Natural killer cell (primary cell): ENCODE measurements around the gene INTS7. TPM values are rescaled to one million over a fixed set of nuclear protein-coding genes. Genes with fewer than 3 reads are reported as not detected.

Experiments
- ATAC-seq, 3 donors: fragments of 150-1000 bp in 2 of 3; fragments of 200-7000 bp in 1 of 3; cut with Tn5 transposase; 1 replicate in 1 of 3; 2 replicates in 2 of 3; pipeline ENCODE4 v1.10.0; 2021; ENCODE audit warnings: mild to moderate bottlenecking in 2 of 3, moderate library complexity in 2 of 3
- DNase-seq, 2 donors: peaks; one replicate each; pipeline versions ENCODE4 v3.0.0 to v3.0.0-alpha.2; 2013 to 2021; ENCODE audit warnings: mixed read lengths in 1 of 2
- H3K27ac ChIP-seq: one replicate; pipeline ENCODE4 v1.5.1; 2013; ENCODE audit warnings: mild to moderate bottlenecking, low read length
- H3K27me3 ChIP-seq: one replicate; pipeline ENCODE4 v1.6.1; 2013; ENCODE audit warnings: low read length; ENCODE audit not compliant: control insufficient read depth, insufficient read depth
- H3K36me3 ChIP-seq: one replicate; pipeline ENCODE4 v1.6.1; 2013; ENCODE audit warnings: low read length; ENCODE audit not compliant: control insufficient read depth, insufficient read depth
- H3K4me1 ChIP-seq: one replicate; pipeline ENCODE4 v1.6.1; 2013; ENCODE audit warnings: low read length; ENCODE audit not compliant: control insufficient read depth, insufficient read depth
- H3K4me3 ChIP-seq: one replicate; pipeline ENCODE4 v1.5.1; 2013; ENCODE audit warnings: low read length
- H3K9me3 ChIP-seq: one replicate; pipeline ENCODE4 v1.6.1; 2013; ENCODE audit warnings: low read length; ENCODE audit not compliant: control insufficient read depth, insufficient read depth
- H3K27ac Mint-ChIP-seq, 2 donors: one replicate each; pipeline ENCODE4 v1.8.0; 2022; ENCODE audit warnings: mild to moderate bottlenecking in 2 of 2, mixed read lengths in 2 of 2, moderate library complexity in 1 of 2
- H3K27me3 Mint-ChIP-seq, 2 donors: one replicate each; pipeline ENCODE4 v1.8.0; 2022; ENCODE audit warnings: low read depth in 2 of 2, mixed read lengths in 2 of 2
- H3K36me3 Mint-ChIP-seq: one replicate; pipeline ENCODE4 v1.8.0; 2022; ENCODE audit warnings: mixed read lengths
- H3K4me1 Mint-ChIP-seq, 2 donors: one replicate each; pipeline ENCODE4 v1.8.0; 2022; ENCODE audit warnings: mixed read lengths in 2 of 2
- H3K4me3 Mint-ChIP-seq: one replicate; pipeline ENCODE4 v1.8.0; 2022; ENCODE audit warnings: mild to moderate bottlenecking, moderate library complexity, mixed read lengths
- H3K9me3 Mint-ChIP-seq, 2 donors: one replicate each; pipeline ENCODE4 v1.8.0; 2022; ENCODE audit warnings: mixed read lengths in 2 of 2
- WGBS: methylation state at CpG from one replicate; pipeline ENCODE4 v1.1.7; 2013; ENCODE audit warnings: missing lambda C conversion rate; ENCODE audit not compliant: insufficient coverage; 5-methylcytosine and 5-hydroxymethylcytosine counted together
- intact Hi-C: fragments of 100-400 bp; cut with micrococcal nuclease; formaldehyde crosslinking; loops from one replicate; pipeline ENCODE4 v1.14.2; 2022
- total RNA-seq, 4 donors: library from RNA; stranded (reverse); fragments of 120-200 nt in 1 of 4; gene quantifications; one replicate each; pipeline versions ENCODE4 v1.2.3 to v1.2.4, GENCODE V29; 2013 to 2022
- TF ChIP-seq, protein P1 (sequence below): fragments of 200-600 bp; IDR thresholded peaks from one replicate; pipeline ENCODE4 v1.8.0; 2022; ENCODE audit warnings: antibody characterized with exemption

The INTS7 gene
- total RNA-seq, 3 donors from 2014 or later (not counting 1 experiment from before 2014, with no cell fraction given), result 10.0 to 20.3 (median 11.0) TPM

- H3K27ac ChIP-seq, result no peak overlapping the region
- Mint-ChIP-seq H3K4me1 (peaks cover 38 to 39% of the 10 kb centered on the region in 2 donors), H3K36me3 (no peaks in the 10 kb centered on the region), H3K4me3 (no peak overlapping the region), H3K27ac (no peak overlapping the region), H3K27me3 (peaks cover 0 to 3% of the 10 kb centered on the region in 2 donors), H3K9me3 (no peaks in the 10 kb centered on the region)
- H3K36me3 ChIP-seq, result no peaks in the 10 kb centered on the region
- no peak for ATAC-seq
- intact Hi-C loops, result no loop called here
- no peaks in the 10 kb centered on the region for H3K27me3 ChIP-seq
- H3K9me3 ChIP-seq, result no peaks in the 10 kb centered on the region
- H3K4me3 ChIP-seq, result no peak overlapping the region
- TF ChIP-seq, protein P1, sequence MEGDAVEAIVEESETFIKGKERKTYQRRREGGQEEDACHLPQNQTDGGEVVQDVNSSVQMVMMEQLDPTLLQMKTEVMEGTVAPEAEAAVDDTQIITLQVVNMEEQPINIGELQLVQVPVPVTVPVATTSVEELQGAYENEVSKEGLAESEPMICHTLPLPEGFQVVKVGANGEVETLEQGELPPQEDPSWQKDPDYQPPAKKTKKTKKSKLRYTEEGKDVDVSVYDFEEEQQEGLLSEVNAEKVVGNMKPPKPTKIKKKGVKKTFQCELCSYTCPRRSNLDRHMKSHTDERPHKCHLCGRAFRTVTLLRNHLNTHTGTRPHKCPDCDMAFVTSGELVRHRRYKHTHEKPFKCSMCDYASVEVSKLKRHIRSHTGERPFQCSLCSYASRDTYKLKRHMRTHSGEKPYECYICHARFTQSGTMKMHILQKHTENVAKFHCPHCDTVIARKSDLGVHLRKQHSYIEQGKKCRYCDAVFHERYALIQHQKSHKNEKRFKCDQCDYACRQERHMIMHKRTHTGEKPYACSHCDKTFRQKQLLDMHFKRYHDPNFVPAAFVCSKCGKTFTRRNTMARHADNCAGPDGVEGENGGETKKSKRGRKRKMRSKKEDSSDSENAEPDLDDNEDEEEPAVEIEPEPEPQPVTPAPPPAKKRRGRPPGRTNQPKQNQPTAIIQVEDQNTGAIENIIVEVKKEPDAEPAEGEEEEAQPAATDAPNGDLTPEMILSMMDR, result no peak
- H3K4me1 ChIP-seq, result peaks cover 35% of the 10 kb centered on the region
- no peak for DNase-seq
Observed at GRCh38 chr1:211932933-211933254, 102.5 kb downstream of the INTS7 start.

- DNase-seq (no peak), ATAC-seq (peak in 2 of 3 donors; percentile 38 to 54)
- Mint-ChIP-seq H3K4me1 (peaks cover 36 to 37% of the 10 kb centered on the region in 2 donors), H3K4me3 (no peak overlapping the region), H3K9me3 (no peaks in the 10 kb centered on the region), H3K36me3 (no peaks in the 10 kb centered on the region), H3K27me3 (peaks cover 0 to 3% of the 10 kb centered on the region in 2 donors), H3K27ac (no peak overlapping the region)
- H3K4me3 ChIP-seq, result no peak overlapping the region
- peaks cover 35% of the 10 kb centered on the region for H3K4me1 ChIP-seq
- no peaks in the 10 kb centered on the region for H3K27me3 ChIP-seq
- intact Hi-C loops, result no loop called here
- H3K9me3 ChIP-seq, result no peaks in the 10 kb centered on the region
- no peaks in the 10 kb centered on the region for H3K36me3 ChIP-seq
- 86% methylated on average over 8 of the region's 9 CpGs for WGBS
- no peak overlapping the region for H3K27ac ChIP-seq
- TF ChIP-seq, protein P1, result no peak
Observed at GRCh38 chr1:211932231-211932932, 103.0 kb downstream of the INTS7 start.

DNA sequence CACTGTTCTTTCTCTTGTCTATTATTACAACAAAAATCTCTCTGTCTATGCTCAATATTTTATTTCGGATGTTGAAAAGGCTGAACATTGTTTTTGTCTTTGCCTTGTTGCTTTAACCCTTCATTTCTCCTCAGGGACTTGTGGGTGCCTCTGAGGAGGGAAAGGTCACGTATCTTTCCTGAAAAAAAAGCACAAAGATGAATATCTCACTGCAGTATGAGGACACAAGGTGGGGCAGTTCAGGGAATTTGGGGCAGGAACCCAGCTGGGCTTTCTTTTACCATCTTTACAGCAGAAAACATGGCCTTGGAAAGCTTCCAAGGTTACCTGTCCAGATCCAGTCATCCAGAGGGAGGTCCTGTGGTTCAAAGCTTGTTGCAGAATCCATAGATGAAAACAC lies 105.7 kb downstream of the INTS7 start:
- H3K4me3 ChIP-seq, result no peak overlapping the region
- no peak overlapping the region for H3K27ac ChIP-seq
- H3K36me3 ChIP-seq, result no peaks in the 10 kb centered on the region
- no peak for ATAC-seq
- peaks cover 22 to 27% of the 10 kb centered on the region in 2 donors for H3K4me1 Mint-ChIP-seq
- no peaks in the 10 kb centered on the region for H3K27me3 ChIP-seq
- no peaks in the 10 kb centered on the region for H3K9me3 Mint-ChIP-seq
- intact Hi-C loops, result no loop called here
- H3K27ac Mint-ChIP-seq, result peak overlapping the region; percentile 37 to 53
- no peaks in the 10 kb centered on the region for H3K9me3 ChIP-seq
- peaks cover 0 to 3% of the 10 kb centered on the region in 2 donors for H3K27me3 Mint-ChIP-seq
- WGBS, result 100% methylated on average over 2 of the region's 2 CpGs
- H3K4me3 Mint-ChIP-seq, result no peak overlapping the region
- TF ChIP-seq, protein P1, result no peak
- no peaks in the 10 kb centered on the region for H3K36me3 Mint-ChIP-seq
- peaks cover 24% of the 10 kb centered on the region for H3K4me1 ChIP-seq
- no peak for DNase-seq
